Rectal smooth muscle tissue (tissue), 1 donor: ENCODE results near the gene DLG1.

Experiments
- H3K27ac ChIP-seq: one replicate; pipeline ENCODE4 v1.7.0; 2013; ENCODE audit warnings: low read depth, low read length, inconsistent platforms
- H3K27me3 ChIP-seq: one replicate; pipeline ENCODE4 v1.7.0; 2013; ENCODE audit warnings: low read length; ENCODE audit not compliant: control insufficient read depth, insufficient read depth
- H3K36me3 ChIP-seq: one replicate; pipeline ENCODE4 v1.7.0; 2013; ENCODE audit warnings: low read length; ENCODE audit not compliant: control insufficient read depth, insufficient read depth
- H3K4me1 ChIP-seq: one replicate; pipeline ENCODE4 v1.7.0; 2013; ENCODE audit warnings: low read length; ENCODE audit not compliant: control insufficient read depth, insufficient read depth
- H3K4me3 ChIP-seq: one replicate; pipeline ENCODE4 v1.7.0; 2013; ENCODE audit warnings: low read length
- H3K9ac ChIP-seq: one replicate; pipeline ENCODE4 v1.7.0; 2013; ENCODE audit warnings: low read length

DLG1 gene

GRCh38 chr3:197298341-197298944 lies at the start of gene DLG1:
DLG1 (minus strand) TSS chr3:197298612; CDS start chr3:197297204, 1,408 bp downstream.
- peak within 1 kb of the TSS; percentile 87 for H3K9ac ChIP-seq
- no peaks in the 10 kb centered on the region for H3K27me3 ChIP-seq
- no peaks in the 10 kb centered on the region for H3K4me1 ChIP-seq
- peak within 1 kb of the TSS; percentile 96 for H3K4me3 ChIP-seq
- H3K36me3 ChIP-seq, result no peaks in the 10 kb centered on the region
- peak within 1 kb of the TSS; percentile 87 for H3K27ac ChIP-seq

GRCh38 chr3:197348014-197348413 lies 49.6 kb upstream of the DLG1 start:
- H3K4me3 ChIP-seq, result no peak overlapping the region
- H3K27me3 ChIP-seq, result no peaks in the 10 kb centered on the region
- H3K9ac ChIP-seq, result no peak overlapping the region
- peaks cover 4% of the 10 kb centered on the region for H3K4me1 ChIP-seq
- no peaks in the 10 kb centered on the region for H3K36me3 ChIP-seq
- no peak overlapping the region for H3K27ac ChIP-seq

GRCh38 chr3:197345390-197345789 lies 47.0 kb upstream of the DLG1 start:
- Histone ChIP-seq H3K27ac (no peak overlapping the region), H3K4me1 (no peaks in the 10 kb centered on the region), H3K4me3 (no peak overlapping the region), H3K9ac (no peak overlapping the region), H3K36me3 (no peaks in the 10 kb centered on the region), H3K27me3 (no peaks in the 10 kb centered on the region)

- no peak overlapping the region for H3K27ac ChIP-seq
- H3K4me1 ChIP-seq, result no peaks in the 10 kb centered on the region
- H3K36me3 ChIP-seq, result no peaks in the 10 kb centered on the region
- H3K4me3 ChIP-seq, result no peak overlapping the region
- no peak overlapping the region for H3K9ac ChIP-seq
- H3K27me3 ChIP-seq, result no peaks in the 10 kb centered on the region
Observed at GRCh38 chr3:197344582-197345318, 46.3 kb upstream of the DLG1 start.

GRCh38 chr3:197343656-197344408 lies 45.4 kb upstream of the DLG1 start:
- Histone ChIP-seq H3K27me3 (no peaks in the 10 kb centered on the region), H3K4me1 (no peaks in the 10 kb centered on the region), H3K36me3 (no peaks in the 10 kb centered on the region), H3K4me3 (no peak overlapping the region), H3K27ac (no peak overlapping the region), H3K9ac (no peak overlapping the region)

GRCh38 chr3:197343111-197343510 lies 44.7 kb upstream of the DLG1 start:
- H3K36me3 ChIP-seq, result no peaks in the 10 kb centered on the region
- no peak overlapping the region for H3K27ac ChIP-seq
- no peaks in the 10 kb centered on the region for H3K27me3 ChIP-seq
- H3K4me3 ChIP-seq, result no peak overlapping the region
- no peak overlapping the region for H3K9ac ChIP-seq
- H3K4me1 ChIP-seq, result no peaks in the 10 kb centered on the region

- Histone ChIP-seq H3K4me1 (no peaks in the 10 kb centered on the region), H3K27ac (no peak overlapping the region), H3K9ac (no peak overlapping the region), H3K27me3 (no peaks in the 10 kb centered on the region), H3K36me3 (no peaks in the 10 kb centered on the region), H3K4me3 (no peak overlapping the region)
Observed at GRCh38 chr3:197340521-197340871, 42.1 kb upstream of the DLG1 start.

- no peak overlapping the region for H3K4me3 ChIP-seq
- H3K36me3 ChIP-seq, result no peaks in the 10 kb centered on the region
- H3K4me1 ChIP-seq, result no peaks in the 10 kb centered on the region
- H3K27ac ChIP-seq, result no peak overlapping the region
- H3K9ac ChIP-seq, result no peak overlapping the region
- H3K27me3 ChIP-seq, result no peaks in the 10 kb centered on the region
Observed at GRCh38 chr3:197339841-197340520, 41.6 kb upstream of the DLG1 start.

GRCh38 chr3:197338586-197338985 lies 40.2 kb upstream of the DLG1 start:
- no peak overlapping the region for H3K27ac ChIP-seq
- no peak overlapping the region for H3K9ac ChIP-seq
- no peaks in the 10 kb centered on the region for H3K36me3 ChIP-seq
- no peak overlapping the region for H3K4me3 ChIP-seq
- H3K27me3 ChIP-seq, result no peaks in the 10 kb centered on the region
- H3K4me1 ChIP-seq, result no peaks in the 10 kb centered on the region

- no peaks in the 10 kb centered on the region for H3K4me1 ChIP-seq
- no peaks in the 10 kb centered on the region for H3K27me3 ChIP-seq
- no peaks in the 10 kb centered on the region for H3K36me3 ChIP-seq
- no peak overlapping the region for H3K9ac ChIP-seq
- no peak overlapping the region for H3K4me3 ChIP-seq
- no peak overlapping the region for H3K27ac ChIP-seq
Observed at GRCh38 chr3:197337656-197338055, 39.2 kb upstream of the DLG1 start.

- H3K4me1 ChIP-seq, result no peaks in the 10 kb centered on the region
- H3K27me3 ChIP-seq, result no peaks in the 10 kb centered on the region
- no peak overlapping the region for H3K27ac ChIP-seq
- no peak overlapping the region for H3K4me3 ChIP-seq
- H3K9ac ChIP-seq, result no peak overlapping the region
- no peaks in the 10 kb centered on the region for H3K36me3 ChIP-seq
Observed at GRCh38 chr3:197337214-197337613, 38.8 kb upstream of the DLG1 start.

GRCh38 chr3:197336348-197336747 lies 37.9 kb upstream of the DLG1 start:
- Histone ChIP-seq H3K4me3 (no peak overlapping the region), H3K36me3 (no peaks in the 10 kb centered on the region), H3K27me3 (no peaks in the 10 kb centered on the region), H3K4me1 (no peaks in the 10 kb centered on the region), H3K27ac (no peak overlapping the region), H3K9ac (no peak overlapping the region)
